B cell (primary cell): ENCODE results near the gene GPC2. TPM values are rescaled to one million over a fixed set of nuclear protein-coding genes. Genes with fewer than 3 reads are reported as not detected.
"Not testable (repeated sequence)": the region's sequence is repeated elsewhere in the genome, so short reads cannot be mapped to it uniquely, and the experiment has no call there.

ENCODE experiments used
- ATAC-seq: fragments of 200-7000 bp; cut with Tn5 transposase; one replicate; pipeline ENCODE4 v1.10.0; 2021; ENCODE audit warnings: low read depth, mild to moderate bottlenecking, moderate number of reproducible peaks, moderate library complexity
- CTCF ChIA-PET: fragments of 350-600 bp; sonication (Branson Sonifier 250); formaldehyde crosslinking; loops from one replicate; lab custom pipeline; 2021; ENCODE audit warnings: antibody characterized with exemption, inconsistent platforms; lab: Charles Lee
- POLR2A ChIA-PET: fragments of 350-600 bp; sonication (Branson Sonifier 250); formaldehyde crosslinking; loops from one replicate; lab custom pipeline; 2021; ENCODE audit warnings: antibody characterized with exemption; lab: Charles Lee
- DNase-seq: peaks from one replicate; pipeline ENCODE4 v3.0.0; 2013
- H2AFZ ChIP-seq: 2 replicates; pipeline ENCODE4 v1.6.1; 2012; ENCODE audit warnings: mild to moderate bottlenecking, low read depth, low read length; ENCODE audit not compliant: insufficient read depth, poor library complexity, severe bottlenecking
- H3K27ac ChIP-seq, 2 donors: 1 replicate in 1 of 2; 2 replicates in 1 of 2; pipeline ENCODE4 v1.5.1; 2012 to 2013; ENCODE audit warnings: low read length in 2 of 2, mild to moderate bottlenecking in 2 of 2, moderate library complexity in 1 of 2
- H3K27me3 ChIP-seq, 4 experiments: fragments of 200-600 bp in 1 of 4; sonication (generic) in 1 of 4; replicated peaks in 1 of 4; 1 replicate in 2 of 4; 2 replicates in 2 of 4; pipeline versions ENCODE4 v1.6.1 to v1.7.0; 2013 to 2016; ENCODE audit warnings: low read length in 3 of 4, mild to moderate bottlenecking in 2 of 4, mixed read lengths in 1 of 4, moderate library complexity in 1 of 4; ENCODE audit not compliant: insufficient read depth in 4 of 4, control insufficient read depth in 3 of 4; ENCODE audit errors: control extremely low read depth in 1 of 4
- H3K36me3 ChIP-seq, 2 experiments: replicated peaks in 1 of 2; 1 replicate in 1 of 2; 2 replicates in 1 of 2; pipeline versions ENCODE4 v1.6.1 to v1.7.1; 2013; ENCODE audit warnings: low read length in 1 of 2; ENCODE audit not compliant: insufficient read depth in 2 of 2, control insufficient read depth in 1 of 2; ENCODE audit errors: control extremely low read depth in 1 of 2, extremely low read depth in 1 of 2
- H3K4me1 ChIP-seq, 2 donors: fragments of 200-600 bp in 1 of 2; sonication (generic) in 1 of 2; 1 replicate in 1 of 2; 2 replicates in 1 of 2; pipeline versions ENCODE4 v1.5.1 to v1.6.1; 2013 to 2017; ENCODE audit warnings: low read length in 2 of 2; ENCODE audit not compliant: control insufficient read depth in 2 of 2, insufficient read depth in 2 of 2
- H3K4me2 ChIP-seq: replicated peaks from 2 replicates; pipeline ENCODE3; 2012; ENCODE audit warnings: mild to moderate bottlenecking, low read depth, low read length; ENCODE audit not compliant: poor library complexity, severe bottlenecking
- H3K4me3 ChIP-seq, 5 experiments: fragments of 200-600 bp in 1 of 5; sonication (generic) in 1 of 5; 1 replicate in 3 of 5; 2 replicates in 2 of 5; pipeline versions ENCODE4 v1.5.1 to v1.7.0; 2011 to 2016; ENCODE audit warnings: low read length in 4 of 5, mild to moderate bottlenecking in 4 of 5, low read depth in 2 of 5, control low read depth in 1 of 5, moderate library complexity in 1 of 5; ENCODE audit not compliant: insufficient read depth in 1 of 5; ENCODE audit errors: control extremely low read depth in 1 of 5, extremely low read depth in 1 of 5
- H3K79me2 ChIP-seq: fragments of 200-600 bp; sonication (generic); one replicate; pipeline ENCODE4 v1.6.0; 2016; ENCODE audit warnings: low read length; ENCODE audit not compliant: control insufficient read depth, insufficient read depth
- H3K9ac ChIP-seq: fragments of 200-600 bp; sonication (generic); 2 replicates; pipeline ENCODE4 v1.6.1; 2017; ENCODE audit warnings: mild to moderate bottlenecking, low read length, moderate library complexity
- H3K9me3 ChIP-seq, 3 donors: one replicate each; pipeline versions ENCODE4 v1.6.1 to v1.7.1; 2013; ENCODE audit warnings: low read length in 2 of 3; ENCODE audit not compliant: control insufficient read depth in 2 of 3, insufficient read depth in 1 of 3; ENCODE audit errors: control extremely low read depth in 1 of 3
- H4K20me1 ChIP-seq: 2 replicates; pipeline ENCODE4 v1.6.0; 2012; ENCODE audit warnings: mild to moderate bottlenecking, low read length; ENCODE audit not compliant: insufficient read depth, control insufficient read depth, poor library complexity, severe bottlenecking
- H3K27ac Mint-ChIP-seq: one replicate; pipeline ENCODE4 v1.8.0; 2021; ENCODE audit warnings: mixed read lengths
- H3K27me3 Mint-ChIP-seq: one replicate; pipeline ENCODE4 v1.8.0; 2021; ENCODE audit warnings: mixed read lengths
- H3K4me1 Mint-ChIP-seq: one replicate; pipeline ENCODE4 v1.8.0; 2021; ENCODE audit warnings: mixed read lengths
- H3K4me3 Mint-ChIP-seq: one replicate; pipeline ENCODE4 v1.8.0; 2021; ENCODE audit warnings: mixed read lengths
- H3K9me3 Mint-ChIP-seq: one replicate; pipeline ENCODE4 v1.8.0; 2022; ENCODE audit warnings: mixed read lengths; ENCODE audit not compliant: insufficient read depth
- EZH2 ChIP-seq: IDR thresholded peaks from 2 replicates; pipeline ENCODE4 v1.6.1; 2012; ENCODE audit warnings: borderline replicate concordance, low read depth, mild to moderate bottlenecking, moderate library complexity, low read length; ENCODE audit not compliant: insufficient read depth, poor library complexity, severe bottlenecking
- WGBS: methylation state at CpG from one replicate; pipeline ENCODE4 v1.1.5; 2013; ENCODE audit warnings: missing lambda C conversion rate; ENCODE audit not compliant: insufficient coverage; 5-methylcytosine and 5-hydroxymethylcytosine counted together
- intact Hi-C: fragments of 100-400 bp; cut with micrococcal nuclease; formaldehyde crosslinking; loops from one replicate; pipeline ENCODE4 v1.10.0; 2022
- polyA plus RNA-seq: library from polyadenylated mRNA; depleted of rRNA; stranded (reverse); fragments of >200 nt; gene quantifications from 2 replicates; pipeline ENCODE4 v1.2.3, GENCODE V29; 2012
- total RNA-seq, 2 donors: library from RNA; stranded (reverse); fragments of 120-200 nt in 1 of 2; gene quantifications; 1 replicate in 1 of 2; 2 replicates in 1 of 2; pipeline versions ENCODE4 v1.2.3 to v1.2.4, GENCODE V29; 2013 to 2022
- TF ChIP-seq, protein P1 (sequence below): fragments of 200-600 bp; IDR thresholded peaks from one replicate; pipeline ENCODE4 v1.8.0; 2022; ENCODE audit warnings: antibody characterized with exemption, mild to moderate bottlenecking

The GPC2 gene
- total and polyA plus RNA-seq, 2 donors (not counting 1 experiment from before 2014, with no cell fraction given) = 3.9 to 4.1 TPM

DNA sequence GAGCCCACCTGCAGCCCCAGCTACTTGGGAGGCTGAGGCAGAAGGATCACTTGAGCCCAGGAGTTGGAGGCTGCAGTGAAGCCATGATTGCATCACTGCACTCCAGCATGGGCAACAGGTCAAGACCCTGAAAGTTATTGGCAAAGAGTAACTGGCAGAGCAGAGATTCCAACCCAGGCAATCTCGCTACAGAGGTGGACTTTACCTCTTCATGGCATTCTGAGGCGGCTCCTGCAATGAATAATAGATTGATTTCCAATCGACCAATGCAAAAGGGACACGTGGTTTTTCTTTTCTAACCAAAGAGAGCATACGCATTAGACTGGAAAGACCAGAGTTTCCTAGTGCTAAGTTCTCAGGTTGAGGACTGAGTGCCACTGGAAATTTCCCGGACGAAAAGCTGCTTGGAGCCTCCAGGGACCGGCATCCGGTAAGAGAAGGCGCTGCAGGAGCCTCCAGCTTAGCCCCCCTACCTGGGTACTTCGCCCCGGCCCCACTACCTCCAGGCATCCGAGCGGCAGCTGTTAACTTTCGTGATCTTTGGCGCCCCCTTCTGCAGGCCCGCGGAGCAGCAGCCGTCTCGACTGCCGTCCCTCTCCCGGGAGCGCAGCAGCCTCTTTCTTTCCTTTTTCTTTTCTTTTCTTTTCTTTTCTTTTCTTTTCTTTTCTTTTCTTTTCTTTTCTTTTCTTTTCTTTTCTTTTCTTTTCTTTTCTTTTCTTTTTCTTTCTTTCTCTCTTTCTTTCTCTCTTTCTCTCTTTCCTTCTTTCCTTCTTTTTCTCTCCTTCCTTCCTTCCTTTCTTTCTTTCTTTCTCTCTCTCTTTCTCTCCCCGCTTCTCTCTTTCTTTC is 46.4 kb downstream of the GPC2 start:
- intact Hi-C loops = loop anchor here (2.0 kb wide), 2 partner anchors 140 to 218 kb away; no protein-coding TSS in a partner anchor
- Histone ChIP-seq H3K4me3 (no peak overlapping the region), H3K79me2 (peaks cover 5% of the 10 kb centered on the region), H4K20me1 (no peaks in the 10 kb centered on the region), H3K27me3 (no peaks in the 10 kb centered on the region), H3K9ac (no peak overlapping the region), H2AFZ (peak overlapping the region; percentile 57), H3K4me2 (peak overlapping the region; percentile 56), H3K36me3 (no peaks in the 10 kb centered on the region), H3K4me1 (peaks cover 15 to 27% of the 10 kb centered on the region in 2 donors), H3K9me3 (no peaks in the 10 kb centered on the region), H3K27ac (no peak overlapping the region)
- DNase-seq (peak; percentile 85), ATAC-seq (peak; percentile 19)
- Mint-ChIP-seq H3K27ac (no peak overlapping the region), H3K4me1 (peaks cover 23% of the 10 kb centered on the region), H3K9me3 (no peaks in the 10 kb centered on the region), H3K4me3 (no peak overlapping the region), H3K27me3 (no peaks in the 10 kb centered on the region)
- WGBS = 16% methylated on average over 24 of the region's 24 CpGs
- POLR2A ChIA-PET = interaction anchor here (0.9 kb wide), 2 partner anchors 29 to 47 kb away, joined by 3 to 6 read pairs; partner anchors contain the start of genes GPC2 and STAG3
- no peak for TF ChIP-seq EZH2
- TF ChIP-seq, protein P1, sequence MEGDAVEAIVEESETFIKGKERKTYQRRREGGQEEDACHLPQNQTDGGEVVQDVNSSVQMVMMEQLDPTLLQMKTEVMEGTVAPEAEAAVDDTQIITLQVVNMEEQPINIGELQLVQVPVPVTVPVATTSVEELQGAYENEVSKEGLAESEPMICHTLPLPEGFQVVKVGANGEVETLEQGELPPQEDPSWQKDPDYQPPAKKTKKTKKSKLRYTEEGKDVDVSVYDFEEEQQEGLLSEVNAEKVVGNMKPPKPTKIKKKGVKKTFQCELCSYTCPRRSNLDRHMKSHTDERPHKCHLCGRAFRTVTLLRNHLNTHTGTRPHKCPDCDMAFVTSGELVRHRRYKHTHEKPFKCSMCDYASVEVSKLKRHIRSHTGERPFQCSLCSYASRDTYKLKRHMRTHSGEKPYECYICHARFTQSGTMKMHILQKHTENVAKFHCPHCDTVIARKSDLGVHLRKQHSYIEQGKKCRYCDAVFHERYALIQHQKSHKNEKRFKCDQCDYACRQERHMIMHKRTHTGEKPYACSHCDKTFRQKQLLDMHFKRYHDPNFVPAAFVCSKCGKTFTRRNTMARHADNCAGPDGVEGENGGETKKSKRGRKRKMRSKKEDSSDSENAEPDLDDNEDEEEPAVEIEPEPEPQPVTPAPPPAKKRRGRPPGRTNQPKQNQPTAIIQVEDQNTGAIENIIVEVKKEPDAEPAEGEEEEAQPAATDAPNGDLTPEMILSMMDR = peak; percentile 98
- CTCF ChIA-PET = interaction anchor here (0.6 to 6.6 kb wide), 33 partner anchors 8 to 604 kb away, joined by 3 to 52 read pairs (median 4); partner anchors contain the start of genes AP4M1, GPC2, LAMTOR4 and MCM7

GRCh38 chr7:100130220-100130607 is 47.0 kb downstream of the GPC2 start:
- DNase-seq, H3K9me3 ChIP-seq, H4K20me1 ChIP-seq, H3K27ac ChIP-seq, H3K27ac Mint-ChIP-seq, H3K4me3 ChIP-seq, H3K9ac ChIP-seq, ATAC-seq, H3K27me3 ChIP-seq, H3K4me2 ChIP-seq, H3K4me3 Mint-ChIP-seq, H3K36me3 ChIP-seq, H2AFZ ChIP-seq, H3K27me3 Mint-ChIP-seq, H3K9me3 Mint-ChIP-seq: not testable (repeated sequence)
- CTCF ChIA-PET = interaction anchor here (0.6 to 6.6 kb wide), 26 partner anchors 8 to 605 kb away, joined by 3 to 52 read pairs (median 4); partner anchors contain the start of genes AP4M1, GPC2, MCM7 and STAG3
- H3K4me1 Mint-ChIP-seq = peaks cover 27% of the 10 kb centered on the region
- H3K79me2 ChIP-seq = peaks cover 11% of the 10 kb centered on the region
- H3K4me1 ChIP-seq = peaks cover 20 to 33% of the 10 kb centered on the region in 2 donors
- intact Hi-C loops = loop anchor here (2.0 kb wide), 2 partner anchors 139 to 217 kb away; no protein-coding TSS in a partner anchor
- WGBS = 100% methylated on average over 1 of the region's 1 CpG
- POLR2A ChIA-PET = interaction anchor here (0.9 kb wide), 1 partner anchor 47 kb away, joined by 3 read pairs; the partner anchor contains the start of genes GPC2 and STAG3
